GM12878 (cell line): Measurements from ENCODE around the gene TLE3. TPM values are rescaled to one million over a fixed set of nuclear protein-coding genes. Genes with fewer than 3 reads are reported as not detected.

Source experiments
- ATAC-seq: fragments of 200-7000 bp; cut with Tn5 transposase; 3 replicates; pipeline ENCODE4 v1.9.1; 2020; ENCODE audit warnings: mild to moderate bottlenecking, moderate library complexity
- BruUV-seq: library from RNA; stranded (reverse); fragments of 400-500 nt; replicated peaks from 2 replicates; lab custom pipeline; 2021; lab: Mats Ljungman, UMichigan
- CTCF ChIA-PET: fragments of 300-600 bp; sonication (Branson Sonifier 250); formaldehyde crosslinking; extraction: SDS; loops from one replicate; lab custom pipeline; 2021; ENCODE audit warnings: inconsistent platforms; lab: Yijun Ruan, JAX
- POLR2A ChIA-PET: fragments of 350-600 bp; formaldehyde crosslinking; extraction: SDS; loops from one replicate; lab custom pipeline; 2021; ENCODE audit warnings: inconsistent platforms; lab: Charles Lee
- RAD21 ChIA-PET: fragments of 300-600 bp; sonication (Branson Sonifier 250); formaldehyde crosslinking; loops from one replicate; lab custom pipeline; 2023; ENCODE audit warnings: antibody characterized with exemption; ENCODE audit not compliant: unreplicated experiment; lab: Charles Lee
- SMC1A ChIA-PET: fragments of 300-600 bp; sonication (Branson Sonifier 250); formaldehyde crosslinking; loops from one replicate; lab custom pipeline; 2023; ENCODE audit not compliant: unreplicated experiment, uncharacterized antibody; lab: Charles Lee
- DNase-seq: peaks from one replicate; pipeline ENCODE4 v3.0.0-alpha.2; 2011; ENCODE audit warnings: low read depth, low spot score
- FAIRE-seq: peaks from 3 replicates; lab custom pipeline; 2011; peaks lifted over from hg19 to GRCh38; lab: Jason Lieb, UNC
- H2AFZ ChIP-seq: 2 replicates; pipeline ENCODE4 v1.6.0; 2011; ENCODE audit warnings: low read depth, low read length, control low read depth; ENCODE audit not compliant: control insufficient read depth
- H3K27ac ChIP-seq: 2 replicates; pipeline ENCODE4 v1.5.1; 2011; ENCODE audit warnings: control low read depth; ENCODE audit not compliant: control insufficient read depth, insufficient read depth
- H3K27me3 ChIP-seq, 2 experiments: replicated peaks in 1 of 2; 2 replicates each; pipeline versions ENCODE4 v1.6.0 to v1.6.1; 2011; ENCODE audit warnings: low read length in 1 of 2; ENCODE audit not compliant: control insufficient read depth in 2 of 2, insufficient read depth in 2 of 2
- H3K36me3 ChIP-seq, 2 experiments: 2 replicates each; pipeline ENCODE4 v1.5.1; 2011; ENCODE audit warnings: low read length in 1 of 2; ENCODE audit not compliant: control insufficient read depth in 2 of 2, insufficient read depth in 2 of 2
- H3K4me1 ChIP-seq: 2 replicates; pipeline ENCODE4 v1.6.1; 2011; ENCODE audit warnings: mild to moderate bottlenecking, low read length, moderate library complexity, mixed read lengths; ENCODE audit not compliant: control insufficient read depth, insufficient read depth
- H3K4me2 ChIP-seq: 2 replicates; pipeline ENCODE4 v1.6.0; 2011; ENCODE audit warnings: control low read depth; ENCODE audit not compliant: control insufficient read depth, insufficient read depth
- H3K4me3 ChIP-seq: fragments of 200-600 bp; sonication (generic); 2 replicates; pipeline ENCODE4 v1.5.1; 2016
- H3K79me2 ChIP-seq: 2 replicates; pipeline ENCODE4 v1.6.0; 2011; ENCODE audit warnings: low read length; ENCODE audit not compliant: control insufficient read depth, insufficient read depth
- H3K9ac ChIP-seq: 2 replicates; pipeline ENCODE4 v1.8.0; 2011; ENCODE audit warnings: low read length, control low read depth, mixed read lengths; ENCODE audit not compliant: control insufficient read depth, insufficient read depth
- H3K9me3 ChIP-seq: replicated peaks from 3 replicates; pipeline ENCODE4 v1.5.1; 2011; ENCODE audit warnings: mild to moderate bottlenecking, low read length; ENCODE audit not compliant: control insufficient read depth, insufficient read depth
- H4K20me1 ChIP-seq: 2 replicates; pipeline ENCODE4 v1.6.0; 2011; ENCODE audit not compliant: control insufficient read depth, insufficient read depth
- ATF2 ChIP-seq: IDR thresholded peaks from 2 replicates; pipeline ENCODE4 v1.6.1; 2012; ENCODE audit warnings: low read length, inconsistent platforms
- CBX3 ChIP-seq: fragments of 200-600 bp; sonication (generic); IDR thresholded peaks from 2 replicates; pipeline ENCODE4 v1.6.1; 2016; ENCODE audit warnings: low read depth, borderline replicate concordance
- E2F4 ChIP-seq: IDR thresholded peaks from 2 replicates; pipeline ENCODE4 v1.6.1; 2012; ENCODE audit warnings: low read depth, low read length, improper control_type of control experiment
- ETV6 ChIP-seq, 2 experiments: fragments of 450-650 bp in 1 of 2; IDR thresholded peaks in 1 of 2; conservative IDR thresholded peaks in 1 of 2; 2 replicates each; pipeline ENCODE4 v1.6.1; 2014; ENCODE audit warnings: antibody characterized with exemption in 1 of 2, borderline replicate concordance in 1 of 2, low read depth in 1 of 2, mild to moderate bottlenecking in 1 of 2, moderate library complexity in 1 of 2
- FOXK2 ChIP-seq: fragments of 450-650 bp; IDR thresholded peaks from 2 replicates; pipeline ENCODE4 v1.6.1; 2017; ENCODE audit warnings: mild to moderate bottlenecking, moderate library complexity
- FOXM1 ChIP-seq: IDR thresholded peaks from 2 replicates; pipeline ENCODE4 v1.6.1; 2012; ENCODE audit warnings: low read depth, mild to moderate bottlenecking, inconsistent platforms, low read length, moderate library complexity
- IRF5 ChIP-seq: fragments of 450-650 bp; IDR thresholded peaks from 2 replicates; pipeline ENCODE4 v1.6.1; 2017; ENCODE audit warnings: borderline replicate concordance
- JUND ChIP-seq: IDR thresholded peaks from 2 replicates; pipeline ENCODE4 v1.6.1; 2012; ENCODE audit warnings: low read depth, mild to moderate bottlenecking, low read length, improper control_type of control experiment, moderate library complexity
- KLF5 ChIP-seq: fragments of 450-650 bp; IDR thresholded peaks from 2 replicates; pipeline ENCODE4 v1.6.1; 2014; ENCODE audit warnings: mild to moderate bottlenecking; ENCODE audit not compliant: partially characterized antibody
- NFXL1 ChIP-seq: fragments of 450-650 bp; IDR thresholded peaks from 2 replicates; pipeline ENCODE4 v1.6.1; 2017; ENCODE audit warnings: antibody characterized with exemption, mild to moderate bottlenecking, borderline replicate concordance
- NR2C1 ChIP-seq: fragments of 450-650 bp; IDR thresholded peaks from 2 replicates; pipeline ENCODE4 v1.6.1; 2017; ENCODE audit warnings: antibody characterized with exemption, mild to moderate bottlenecking, moderate library complexity
- POLR2AphosphoS5 ChIP-seq: IDR thresholded peaks from 2 replicates; pipeline ENCODE4 v1.6.1; 2011; ENCODE audit warnings: mild to moderate bottlenecking, low read length, inconsistent platforms
- RB1 ChIP-seq: fragments of 450-650 bp; formaldehyde crosslinking; IDR thresholded peaks from 2 replicates; pipeline ENCODE4 v1.6.1; 2017; ENCODE audit warnings: mild to moderate bottlenecking, borderline replicate concordance
- YBX1 ChIP-seq: fragments of 450-650 bp; IDR thresholded peaks from 2 replicates; pipeline ENCODE4 v1.6.1; 2016; ENCODE audit warnings: antibody characterized with exemption
- ZNF274 ChIP-seq: IDR thresholded peaks from one replicate; pipeline ENCODE4 v1.8.0; 2011; ENCODE audit not compliant: insufficient read length, insufficient read depth
- ZNF384 ChIP-seq: IDR thresholded peaks from 2 replicates; pipeline ENCODE4 v1.6.1; 2012; ENCODE audit warnings: low read depth, mild to moderate bottlenecking, low read length, improper control_type of control experiment, borderline replicate concordance
- WGBS: methylation state at CpG from one replicate; pipeline ENCODE4 v1.1.6; 2016; ENCODE audit warnings: low lambda C conversion rate; ENCODE audit not compliant: insufficient replicate concordance, insufficient coverage; ENCODE audit errors: missing lambda C conversion rate; 5-methylcytosine and 5-hydroxymethylcytosine counted together
- in situ Hi-C: fragments of 300-500 bp; cut with MboI; formaldehyde crosslinking; loops from 9 replicates; pipeline ENCODE4 v1.14.3; 2018; ENCODE audit warnings: mixed read lengths
- intact Hi-C: fragments of 100-400 bp; cut with micrococcal nuclease; formaldehyde crosslinking; loops from one replicate; pipeline ENCODE4 v1.14.2; 2022; ENCODE audit not compliant: unreplicated experiment
- polyA plus RNA-seq, 11 experiments: library from polyadenylated mRNA; depleted of rRNA in 4 of 11; unstranded in 6 of 11; stranded (reverse) in 5 of 11; fragments of >200 nt; fragmentation: Nextera tagmentation in 4 of 11; fragmentation: Illumina TruSeq in 1 of 11; extraction: Ambion mirVana in 4 of 11; extraction: Trizol in 1 of 11; gene quantifications; 1 replicate in 1 of 11; 2 replicates in 10 of 11; pipeline versions ENCODE4 v1.2.1 to v1.2.3, GENCODE V29; 2011 to 2016; ENCODE audit warnings: inconsistent platforms in 2 of 11, missing spikeins in 2 of 11, low read depth in 1 of 11
- total RNA-seq, 4 experiments: library from RNA; depleted of rRNA in 3 of 4; stranded (reverse); fragments of >200 nt in 3 of 4; fragmentation: Illumina TruSeq in 1 of 4; extraction: Trizol in 1 of 4; gene quantifications; 2 replicates each; pipeline versions ENCODE4 v1.2.1 to v1.2.3, GENCODE V29; 2013 to 2021
- TF ChIP-seq, protein P1 (sequence below): fragments of 450-650 bp; IDR thresholded peaks from 2 replicates; pipeline ENCODE4 v1.6.1; 2016; ENCODE audit warnings: mild to moderate bottlenecking

The TLE3 gene
- total and polyA plus RNA-seq, 10 of the 15 experiments (the other 5 are each of a cell fraction or from before 2014, with no cell fraction given) = 1.2 to 65.5 (median 9.7) TPM

- no peak for TF ChIP-seq ATF2
- no peak for TF ChIP-seq FOXM1
- TF ChIP-seq FOXK2 = no peak
- no peak for TF ChIP-seq NFXL1
- no peak for TF ChIP-seq E2F4
These were observed at the start of gene TLE3 (continued) for GRCh38 chr15:70097321-70098152.

DNA sequence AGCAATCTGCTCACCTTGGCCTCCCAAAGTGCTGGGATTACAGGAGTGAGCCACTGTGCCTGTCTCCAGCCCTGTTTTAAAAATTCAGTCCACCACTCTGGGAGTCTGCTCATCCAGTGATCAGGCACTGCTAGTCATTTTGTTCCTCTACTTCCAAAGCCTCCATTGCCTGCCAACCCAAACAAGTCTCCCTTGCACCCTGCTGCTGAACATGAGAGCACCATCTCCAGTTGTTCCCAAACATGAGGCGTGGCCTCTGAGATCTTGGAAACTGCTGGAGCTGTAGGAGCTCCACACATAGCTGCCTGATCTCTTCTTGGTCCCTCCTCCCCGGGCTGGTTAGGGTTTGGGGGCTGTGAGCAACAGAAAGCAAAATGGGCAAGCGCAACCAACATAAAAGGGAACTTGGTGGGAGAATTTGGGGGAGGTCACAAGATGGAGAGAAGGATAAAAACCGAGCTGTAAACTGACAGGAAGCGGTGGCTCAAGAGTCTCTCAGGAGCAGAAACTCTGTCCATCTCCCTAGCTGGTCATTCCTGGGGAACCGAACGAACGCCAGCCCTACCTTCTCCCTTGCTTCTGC, 49.6 kb upstream of the TLE3 start:
- SMC1A ChIA-PET = interaction anchor here (1.6 to 2.8 kb wide), 2 partner anchors 49 to 58 kb away, joined by 3 to 7 read pairs; partner anchors contain the start of gene TLE3
- intact Hi-C loops = no loop called here
- TF ChIP-seq, protein P1, sequence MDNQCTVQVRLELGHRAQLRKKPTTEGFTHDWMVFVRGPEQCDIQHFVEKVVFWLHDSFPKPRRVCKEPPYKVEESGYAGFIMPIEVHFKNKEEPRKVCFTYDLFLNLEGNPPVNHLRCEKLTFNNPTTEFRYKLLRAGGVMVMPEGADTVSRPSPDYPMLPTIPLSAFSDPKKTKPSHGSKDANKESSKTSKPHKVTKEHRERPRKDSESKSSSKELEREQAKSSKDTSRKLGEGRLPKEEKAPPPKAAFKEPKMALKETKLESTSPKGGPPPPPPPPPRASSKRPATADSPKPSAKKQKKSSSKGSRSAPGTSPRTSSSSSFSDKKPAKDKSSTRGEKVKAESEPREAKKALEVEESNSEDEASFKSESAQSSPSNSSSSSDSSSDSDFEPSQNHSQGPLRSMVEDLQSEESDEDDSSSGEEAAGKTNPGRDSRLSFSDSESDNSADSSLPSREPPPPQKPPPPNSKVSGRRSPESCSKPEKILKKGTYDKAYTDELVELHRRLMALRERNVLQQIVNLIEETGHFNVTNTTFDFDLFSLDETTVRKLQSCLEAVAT = no peak
- no peak for TF ChIP-seq IRF5
- TF ChIP-seq NR2C1 = no peak
- TF ChIP-seq JUND = no peak
- TF ChIP-seq KLF5 = no peak
- no peak for TF ChIP-seq ZNF274
- no peak for TF ChIP-seq ETV6 (conservative IDR thresholded peaks at IDR 0.05 in 1 of 2, IDR thresholded peaks at IDR 0.05 in 1 of 2; ENCODE audit: borderline replicate concordance in 1 of 2, low read depth in 1 of 2)
- TF ChIP-seq POLR2AphosphoS5 = no peak
- TF ChIP-seq ZNF384 = no peak
- no peak for TF ChIP-seq RB1
- no peak for TF ChIP-seq CBX3
- no peak for TF ChIP-seq YBX1

More for the DNA sequence above, 49.6 kb upstream of the TLE3 start:
- H3K4me1 ChIP-seq = peaks cover 3% of the 10 kb centered on the region; the same call in 1 of the 2 replicates
- ChIA-PET RAD21 (interaction anchor here (0.6 kb wide), 1 partner anchor 48 kb away, joined by 3 read pairs; no protein-coding TSS in a partner anchor), CTCF (no interaction called here), POLR2A (no interaction called here)
- H3K79me2 ChIP-seq = no peaks in the 10 kb centered on the region
- ATAC-seq (no peak), DNase-seq (no peak), FAIRE-seq (no peak)
- H3K9me3 ChIP-seq = no peaks in the 10 kb centered on the region
- no peak overlapping the region for H3K27ac ChIP-seq
- H4K20me1 ChIP-seq = no peaks in the 10 kb centered on the region
- H3K27me3 ChIP-seq = no peaks in the 10 kb centered on the region
- BruUV-seq = no TSS peak
- H3K4me2 ChIP-seq = no peak overlapping the region
- in situ Hi-C loops = no loop called here
- H3K36me3 ChIP-seq = no peaks in the 10 kb centered on the region
- no peak overlapping the region for H3K9ac ChIP-seq
- H3K4me3 ChIP-seq = no peak overlapping the region
- 44% methylated on average over 8 of the region's 8 CpGs for WGBS
- H2AFZ ChIP-seq = no peak overlapping the region
